SU-DHL-6 (cell line): ENCODE measurements around the gene ZBTB8OS.

ENCODE experiments used
- H2AFZ ChIP-seq: fragments of 200-600 bp; sonication (generic); 2 replicates; pipeline ENCODE4 v1.6.1; 2014; ENCODE audit warnings: low read depth, mild to moderate bottlenecking, moderate library complexity, mixed read lengths, antibody characterized with exemption, low read length; ENCODE audit not compliant: severe bottlenecking
- H3F3A ChIP-seq: fragments of 200-600 bp; shearing (Covaris generic); 2 replicates; pipeline ENCODE4 v1.6.0; 2016; ENCODE audit warnings: antibody characterized with exemption, mild to moderate bottlenecking; ENCODE audit not compliant: insufficient read depth
- H3K27ac ChIP-seq: fragments of 200-600 bp; sonication (generic); 2 replicates; pipeline ENCODE4 v1.5.1; 2016; ENCODE audit warnings: low read depth, mild to moderate bottlenecking, low read length, moderate library complexity, mixed read lengths
- H3K27me3 ChIP-seq: fragments of 200-600 bp; sonication (generic), shearing (Covaris generic); 2 replicates; pipeline ENCODE4 v1.6.0; 2014; ENCODE audit warnings: mild to moderate bottlenecking, low read length
- H3K36me3 ChIP-seq: fragments of 200-600 bp; sonication (generic); 2 replicates; pipeline ENCODE4 v1.6.1; 2014; ENCODE audit warnings: mild to moderate bottlenecking, low read length, mixed read lengths
- H3K4me2 ChIP-seq: fragments of 300-600, 200-600 bp; shearing (Covaris generic), sonication (generic); 2 replicates; pipeline ENCODE4 v1.6.0; 2014; ENCODE audit warnings: low read length, low read depth, mild to moderate bottlenecking; ENCODE audit not compliant: poor library complexity, severe bottlenecking
- H3K4me3 ChIP-seq: fragments of 200-600 bp; sonication (generic); 2 replicates; pipeline ENCODE4 v1.5.1; 2014; ENCODE audit warnings: antibody characterized with exemption, low read length, mild to moderate bottlenecking, mixed read lengths; ENCODE audit not compliant: insufficient read depth, poor library complexity, severe bottlenecking
- H3K79me2 ChIP-seq: fragments of 200-600 bp; sonication (generic); 2 replicates; pipeline ENCODE4 v1.6.1; 2014; ENCODE audit warnings: mild to moderate bottlenecking, low read length, moderate library complexity; ENCODE audit not compliant: insufficient read depth
- H3K9ac ChIP-seq: fragments of 200-600 bp; sonication (generic); 2 replicates; pipeline ENCODE4 v1.7.0; 2014; ENCODE audit warnings: mild to moderate bottlenecking, low read length
- H3K9me2 ChIP-seq: fragments of 200-600 bp; sonication (generic); replicated peaks from 2 replicates; pipeline ENCODE4 v1.6.1; 2014; ENCODE audit warnings: low read length; ENCODE audit not compliant: insufficient read depth
- H3K9me3 ChIP-seq: fragments of 200-600 bp; sonication (generic); 2 replicates; pipeline ENCODE4 v1.6.1; 2014; ENCODE audit warnings: low read length, mixed read lengths; ENCODE audit not compliant: insufficient read depth
- H4K20me1 ChIP-seq: fragments of 200-600 bp; sonication (generic); 2 replicates; pipeline ENCODE4 v1.6.1; 2014; ENCODE audit warnings: low read depth, mild to moderate bottlenecking, antibody characterized with exemption, low read length, moderate library complexity, mixed read lengths
- CTCF ChIP-seq: fragments of 200-600 bp; sonication (generic); IDR thresholded peaks from one replicate; pipeline ENCODE4 v1.5.1; 2017; ENCODE audit warnings: antibody characterized with exemption, mild to moderate bottlenecking, low read length, moderate library complexity; ENCODE audit not compliant: insufficient read depth, poor library complexity, severe bottlenecking
- EZH2phosphoT487 ChIP-seq: fragments of 200-600 bp; sonication (generic), shearing (Covaris generic); conservative IDR thresholded peaks from 2 replicates; pipeline ENCODE4 v1.6.1; 2018; ENCODE audit warnings: mild to moderate bottlenecking, antibody characterized with exemption, low read length, moderate library complexity, mixed read lengths

The ZBTB8OS gene

DNA sequence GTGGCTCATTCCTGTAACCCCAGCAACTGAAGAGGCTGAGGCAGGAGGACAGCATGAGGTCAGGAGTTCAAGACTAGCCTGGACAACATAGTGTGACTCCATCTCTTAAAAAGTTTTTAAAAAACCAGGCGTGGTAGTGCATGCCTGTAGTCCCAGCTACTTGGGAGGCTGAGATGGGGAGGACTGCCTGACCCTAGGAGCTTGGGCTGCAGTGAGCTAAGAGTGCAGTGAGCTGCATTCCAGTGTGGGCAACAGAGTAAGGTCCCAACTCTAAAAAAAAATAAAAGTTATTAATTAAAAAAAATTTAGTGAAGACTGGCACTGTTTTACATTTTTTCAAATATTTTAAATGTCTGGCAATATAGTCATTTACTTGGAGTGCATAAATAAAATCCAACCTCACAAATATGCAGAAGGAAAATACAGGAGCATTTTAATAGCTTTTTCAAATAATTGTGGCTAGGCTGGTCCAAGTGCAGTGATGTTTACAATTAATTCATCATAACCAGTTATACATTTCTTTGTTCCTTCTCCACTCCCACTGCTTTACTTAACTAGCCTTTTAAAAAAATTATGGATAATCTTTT is 10.8 kb downstream of the ZBTB8OS start:
- no peaks in the 10 kb centered on the region for H3K9me2 ChIP-seq
- H3K4me3 ChIP-seq = no peak overlapping the region
- peaks cover 3% of the 10 kb centered on the region; the same call in 1 of the 2 replicates for H3K36me3 ChIP-seq
- TF ChIP-seq EZH2phosphoT487 (no peak), CTCF (no peak)
- no peak overlapping the region for H2AFZ ChIP-seq
- no peaks in the 10 kb centered on the region for H3K27me3 ChIP-seq
- H3K9ac ChIP-seq = no peak overlapping the region
- peaks cover 100% of the 10 kb centered on the region for H3K79me2 ChIP-seq
- H3K27ac ChIP-seq = no peak overlapping the region
- H3F3A ChIP-seq = no peaks in the 10 kb centered on the region
- H3K4me2 ChIP-seq = no peak overlapping the region
- H4K20me1 ChIP-seq = peaks cover 9% of the 10 kb centered on the region; the same call in 1 of the 2 replicates
- no peaks in the 10 kb centered on the region for H3K9me3 ChIP-seq

GRCh38 chr1:32636914-32637645 is 13.3 kb downstream of the ZBTB8OS start:
- no peaks in the 10 kb centered on the region for H3K9me2 ChIP-seq

GRCh38 chr1:32635508-32636277 is 14.7 kb downstream of the ZBTB8OS start:
- H3K4me2 ChIP-seq = no peak overlapping the region
- peaks cover 95% of the 10 kb centered on the region for H3K79me2 ChIP-seq
- no peak overlapping the region for H3K27ac ChIP-seq
- peaks cover 5% of the 10 kb centered on the region; the same call in 1 of the 2 replicates for H3F3A ChIP-seq
- no peak overlapping the region for H2AFZ ChIP-seq
- no peaks in the 10 kb centered on the region for H3K9me2 ChIP-seq
- peaks cover 27% of the 10 kb centered on the region for H3K36me3 ChIP-seq
- no peak for TF ChIP-seq CTCF
- TF ChIP-seq EZH2phosphoT487 = no peak
- H4K20me1 ChIP-seq = peaks cover 15% of the 10 kb centered on the region; the same call in 1 of the 2 replicates
- H3K9ac ChIP-seq = no peak overlapping the region
- H3K9me3 ChIP-seq = no peaks in the 10 kb centered on the region
- no peaks in the 10 kb centered on the region for H3K27me3 ChIP-seq
- no peak overlapping the region for H3K4me3 ChIP-seq

More at GRCh38 chr1:32636914-32637645, 13.3 kb downstream of the ZBTB8OS start:
- Histone ChIP-seq H3K36me3 (peaks cover 20% of the 10 kb centered on the region), H3K9ac (no peak overlapping the region), H3K27ac (no peak overlapping the region), H3K4me2 (no peak overlapping the region), H2AFZ (no peak overlapping the region), H3K4me3 (no peak overlapping the region), H3K27me3 (no peaks in the 10 kb centered on the region), H3K9me3 (no peaks in the 10 kb centered on the region), H4K20me1 (peaks cover 15% of the 10 kb centered on the region; the same call in 1 of the 2 replicates), H3K79me2 (peaks cover 98% of the 10 kb centered on the region), H3F3A (no peaks in the 10 kb centered on the region)
- TF ChIP-seq EZH2phosphoT487 (no peak), CTCF (no peak)
